ENCODE results near the gene HTRA3.

Gene HTRA3

DNA sequence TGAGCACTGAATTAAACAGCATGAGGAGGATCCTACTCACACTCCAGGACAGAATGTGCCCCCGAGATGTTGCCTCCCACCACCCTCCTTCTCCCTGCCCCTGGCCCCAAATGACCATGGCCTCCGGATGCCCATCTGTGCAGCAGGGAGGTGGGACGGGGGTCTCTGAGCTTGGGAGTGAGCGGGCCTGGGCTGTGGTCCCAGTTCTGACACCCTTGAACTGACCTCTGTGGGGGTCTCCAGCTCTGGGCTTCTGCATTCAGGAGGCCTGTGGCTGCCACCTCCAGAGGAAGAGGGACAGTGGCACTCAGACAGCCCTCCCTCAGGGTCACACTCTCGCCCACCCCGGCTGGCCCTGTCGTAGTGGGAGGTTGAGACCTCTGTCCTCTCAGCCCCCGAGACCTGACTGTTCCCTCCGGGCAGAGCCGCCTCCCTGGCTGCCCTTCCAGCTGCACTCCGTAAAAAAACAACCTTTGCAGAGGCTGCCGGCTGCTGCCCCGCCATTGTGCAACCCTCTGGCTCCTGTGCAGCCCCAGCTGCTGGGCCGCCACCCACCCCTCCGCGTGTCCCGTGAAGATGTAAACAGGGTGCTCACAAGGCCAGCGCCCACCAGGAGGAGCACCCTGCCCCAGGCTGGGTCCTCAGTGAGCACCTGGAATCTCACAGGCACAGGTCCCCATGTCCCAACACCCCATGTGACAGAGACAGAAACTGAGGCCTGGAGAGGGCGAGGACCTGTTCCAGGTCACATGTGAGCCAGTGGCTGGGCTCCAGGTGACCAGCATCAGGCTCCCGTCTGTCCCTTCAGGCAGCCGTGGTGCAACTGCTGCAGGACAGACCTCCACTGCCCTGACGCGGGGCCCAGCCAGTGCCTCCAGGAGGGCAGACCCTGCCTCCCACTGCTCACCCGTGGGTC lies 39.6 kb downstream of the HTRA3 start:
- DNase-seq (ENCODE audit: low read depth): no peak

DNA sequence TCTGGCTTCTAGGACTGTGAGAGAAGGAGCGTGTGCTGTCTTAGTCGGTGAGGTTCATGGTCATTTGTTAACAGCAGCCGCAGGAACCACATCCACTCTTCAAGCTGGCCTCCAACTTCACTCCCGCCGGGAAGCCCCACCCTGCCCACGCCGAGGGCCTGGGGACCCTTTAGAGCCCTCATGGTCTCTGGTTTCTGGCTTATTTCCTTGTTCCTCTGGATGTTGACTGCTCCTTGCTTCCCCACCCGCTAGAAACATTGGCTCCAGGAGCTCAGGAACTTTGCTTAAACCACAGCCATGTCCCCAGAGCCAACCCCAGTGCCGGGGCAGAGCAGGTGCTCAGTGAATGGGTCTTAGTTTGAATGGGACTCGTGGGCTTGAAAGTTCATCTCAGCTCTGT lies 40.8 kb downstream of the HTRA3 start:
- DNase-seq (ENCODE audit: low read depth): no peak

DNA sequence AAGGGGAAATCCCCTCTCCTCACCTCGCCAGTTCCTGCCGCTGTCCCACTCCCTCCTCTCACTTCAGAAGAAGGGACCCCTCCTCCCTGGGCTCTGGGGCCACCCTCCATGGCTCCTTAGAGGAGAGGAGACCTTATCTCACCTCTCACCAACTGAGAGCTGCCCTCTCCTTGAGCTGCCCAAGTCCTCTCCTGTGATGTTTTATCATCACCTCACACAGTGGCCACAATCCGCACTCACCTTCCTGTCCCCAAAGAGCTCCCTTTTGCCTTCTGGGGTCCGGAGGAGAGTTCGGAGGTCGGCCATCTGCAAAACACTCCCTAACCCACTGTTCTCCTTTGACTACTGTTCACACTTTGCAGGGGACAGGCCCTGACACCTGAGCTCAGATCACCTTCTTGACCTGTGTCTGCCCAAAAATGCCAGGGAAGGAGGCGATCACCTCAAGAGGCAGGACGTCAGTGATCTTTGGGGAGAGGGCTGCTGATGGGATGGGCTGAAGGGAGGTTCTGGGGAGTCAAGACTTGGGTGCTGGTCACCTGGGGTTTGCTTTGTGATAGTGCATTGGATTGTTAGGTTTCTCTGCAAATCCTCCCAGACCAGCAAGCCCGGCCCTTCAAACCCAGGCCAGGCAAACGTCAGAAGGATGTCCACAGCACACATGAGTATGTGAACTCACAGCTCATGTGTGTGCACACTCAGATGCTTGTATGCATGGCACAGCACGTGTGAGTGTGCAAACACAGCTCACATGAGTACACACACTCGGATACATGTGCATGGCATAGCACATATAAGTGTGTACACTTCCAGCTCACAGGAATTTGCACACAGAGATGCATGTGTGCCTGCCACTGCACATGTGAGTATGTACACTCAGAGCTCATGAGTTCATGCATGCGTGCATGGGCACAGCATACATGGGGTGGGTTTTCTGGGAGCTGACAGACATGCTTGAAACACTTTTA lies 41.8 kb downstream of the HTRA3 start:
- no peak for DNase-seq (ENCODE audit: low read depth)

DNA sequence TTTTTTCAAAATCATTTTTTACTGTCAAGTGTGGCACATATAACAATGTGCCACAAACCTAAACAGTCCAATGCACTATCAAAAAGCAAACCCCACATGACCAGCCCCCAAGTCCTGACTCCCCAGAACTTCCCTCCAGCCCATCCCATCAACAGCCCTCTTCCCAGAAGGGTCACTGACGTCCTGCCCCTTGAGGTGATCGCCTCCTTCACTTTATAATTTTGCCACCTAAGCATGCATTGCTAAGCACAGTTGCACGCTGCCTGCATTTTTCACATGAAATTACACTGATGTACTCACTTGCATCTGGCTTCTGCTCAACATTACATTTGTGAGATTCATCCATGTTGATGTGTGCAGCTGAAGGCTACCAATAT lies 42.5 kb downstream of the HTRA3 start:
- DNase-seq (ENCODE audit: low read depth): no peak

DNA sequence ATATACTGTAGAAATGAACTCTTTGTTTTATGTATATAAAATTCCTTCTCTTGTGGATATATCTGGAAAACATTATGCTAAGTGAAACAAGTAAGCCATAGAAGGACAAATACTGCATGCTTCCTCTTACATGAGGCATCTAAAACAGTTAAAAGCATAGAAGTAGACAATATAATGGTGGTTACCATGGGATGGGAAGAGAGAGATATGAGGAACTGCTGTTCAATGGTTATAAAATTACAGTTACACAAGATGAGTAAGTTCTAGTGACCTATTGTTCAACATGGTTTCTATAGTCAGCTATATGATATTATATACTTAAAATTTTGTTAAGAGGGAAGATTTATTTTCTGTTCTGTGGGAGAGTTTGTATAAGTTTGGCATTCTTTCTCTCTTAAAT lies 43.4 kb downstream of the HTRA3 start:
- DNase-seq (ENCODE audit: low read depth): no peak

DNA sequence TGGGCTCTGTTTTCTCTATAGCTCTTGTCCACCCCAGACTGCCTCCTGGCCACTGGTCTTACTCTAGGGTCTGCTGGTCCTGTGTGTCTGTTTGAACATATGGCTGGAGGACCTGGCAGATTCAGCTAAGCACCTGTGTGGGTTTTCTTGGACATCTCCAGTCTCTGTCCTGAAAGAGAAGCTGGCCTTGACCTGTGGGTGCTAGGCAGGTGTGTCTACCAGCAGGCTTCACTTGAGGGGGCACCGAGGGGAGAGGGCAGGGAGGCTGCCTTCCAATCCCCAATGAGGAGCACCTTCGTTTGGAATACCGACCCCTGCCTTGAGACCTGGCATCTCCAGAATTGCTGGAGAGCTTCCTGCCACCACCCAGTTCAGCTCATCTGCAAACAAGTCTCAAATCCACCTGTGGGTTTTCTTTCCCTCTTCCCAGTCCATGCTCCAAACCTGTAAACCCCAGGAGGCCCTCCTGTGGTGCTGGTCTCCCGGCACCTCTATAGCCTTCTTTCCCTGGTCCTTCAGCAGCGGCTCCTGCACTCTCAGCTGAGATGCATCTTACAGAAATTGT lies 45.2 kb downstream of the HTRA3 start:
- no peak for DNase-seq (ENCODE audit: low read depth)

DNA sequence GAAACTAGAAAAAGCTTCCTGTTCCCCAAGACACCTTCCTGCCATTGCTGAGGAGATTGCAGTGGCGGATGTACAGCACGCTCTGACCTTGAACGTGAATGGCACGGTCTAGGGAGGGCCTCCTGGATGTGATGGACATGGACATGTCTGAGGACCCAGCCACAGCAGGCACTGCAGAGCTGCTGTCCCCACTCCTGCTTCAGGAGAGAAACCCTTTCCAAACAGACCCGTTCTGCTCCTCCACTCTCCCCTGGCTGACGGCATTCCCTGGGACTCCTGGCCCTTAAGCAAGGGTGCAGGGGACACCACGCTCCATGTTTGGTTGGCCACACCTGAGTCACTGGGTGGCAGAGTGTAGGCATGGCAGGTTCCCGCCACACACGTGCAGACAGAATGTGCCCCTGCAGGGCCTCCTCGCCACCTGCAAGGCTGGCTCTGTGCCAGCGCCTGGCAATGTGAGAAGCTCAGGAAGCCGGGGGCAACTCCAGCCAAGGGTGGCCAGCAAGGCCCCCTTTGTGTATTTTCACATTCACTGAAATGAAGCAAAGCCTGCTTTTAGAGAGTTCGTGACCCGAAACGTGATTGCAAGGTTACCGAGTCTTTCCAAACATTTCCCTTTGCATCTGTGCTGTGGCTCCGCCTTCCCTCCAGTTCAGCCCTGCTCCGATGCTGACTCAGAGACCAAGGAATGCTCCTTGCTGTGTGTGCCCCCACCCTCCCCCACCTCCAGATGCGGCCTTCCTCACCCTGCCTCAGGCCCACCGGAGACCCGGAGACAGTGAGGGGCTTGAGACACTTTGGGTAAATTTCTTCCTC lies 46.1 kb downstream of the HTRA3 start:
- no peak for DNase-seq (ENCODE audit: low read depth)

DNA sequence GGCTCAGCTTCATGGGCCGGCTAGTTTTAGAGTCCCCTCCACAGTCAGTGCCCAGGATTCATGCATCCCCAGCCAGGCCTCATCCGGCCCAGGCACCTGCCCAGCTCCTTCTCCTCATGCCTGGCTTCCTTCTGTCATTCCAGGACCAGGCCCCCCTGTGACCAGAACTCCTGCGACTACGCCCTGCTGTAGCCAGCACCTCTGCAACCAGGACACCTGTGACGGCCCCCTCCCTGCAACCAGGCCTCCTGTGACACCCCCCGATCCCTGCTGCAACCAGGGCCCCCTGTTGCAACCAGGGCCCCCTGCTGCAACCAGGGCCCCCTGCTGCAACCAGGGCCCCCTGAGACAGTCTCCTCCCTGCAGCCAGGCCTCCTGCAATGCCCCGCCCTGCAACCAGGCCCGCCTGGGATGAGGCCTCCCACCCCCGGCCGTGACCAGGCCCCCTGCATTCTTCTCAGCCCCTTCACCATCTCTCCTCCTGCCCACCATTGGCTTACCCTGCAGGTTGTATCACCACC lies 46.8 kb downstream of the HTRA3 start:
- DNase-seq (ENCODE audit: low read depth): no peak

DNA sequence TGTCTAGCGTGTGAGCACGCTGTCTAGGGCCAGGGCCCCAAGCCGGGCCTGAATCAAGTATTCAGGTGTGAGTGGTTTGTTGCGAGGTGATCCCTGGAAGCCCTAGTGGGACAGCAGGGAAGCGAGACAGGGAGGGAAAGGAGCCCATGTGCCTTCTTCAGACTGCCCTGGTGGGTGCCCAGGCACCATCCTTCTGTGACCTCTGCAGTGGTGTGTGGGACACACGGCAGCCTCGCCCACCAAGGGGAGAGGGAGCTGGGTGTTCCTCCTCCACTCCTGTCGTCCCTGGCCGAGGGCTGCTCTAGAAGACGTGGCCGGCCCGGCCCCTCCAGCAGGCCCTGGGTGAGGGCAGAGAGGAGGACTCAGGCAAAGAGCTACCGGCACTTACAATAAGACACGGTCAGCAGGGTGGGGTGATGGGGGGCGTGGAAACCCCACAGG lies 47.4 kb downstream of the HTRA3 start:
- no peak for DNase-seq (ENCODE audit: low read depth)

DNA sequence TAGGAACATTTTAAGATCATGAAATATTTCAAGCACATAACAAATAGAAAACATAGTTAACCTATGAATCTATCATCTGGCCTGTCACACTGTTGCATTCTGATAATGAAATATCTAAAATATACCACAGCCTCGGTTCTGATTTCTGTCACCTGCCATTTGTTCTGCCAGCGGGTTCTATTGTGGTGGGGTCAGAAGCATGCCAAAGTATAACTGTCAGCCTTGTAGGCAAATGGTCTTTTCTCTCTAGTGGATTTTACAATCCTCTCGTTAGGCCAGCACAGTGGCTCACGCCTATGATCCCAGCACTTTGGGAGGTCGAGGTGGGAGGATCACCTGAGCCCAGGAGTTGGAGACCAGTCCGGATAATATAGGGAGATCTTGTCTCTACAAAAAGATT lies 47.9 kb downstream of the HTRA3 start:
- DNase-seq (ENCODE audit: low read depth): no peak

DNA sequence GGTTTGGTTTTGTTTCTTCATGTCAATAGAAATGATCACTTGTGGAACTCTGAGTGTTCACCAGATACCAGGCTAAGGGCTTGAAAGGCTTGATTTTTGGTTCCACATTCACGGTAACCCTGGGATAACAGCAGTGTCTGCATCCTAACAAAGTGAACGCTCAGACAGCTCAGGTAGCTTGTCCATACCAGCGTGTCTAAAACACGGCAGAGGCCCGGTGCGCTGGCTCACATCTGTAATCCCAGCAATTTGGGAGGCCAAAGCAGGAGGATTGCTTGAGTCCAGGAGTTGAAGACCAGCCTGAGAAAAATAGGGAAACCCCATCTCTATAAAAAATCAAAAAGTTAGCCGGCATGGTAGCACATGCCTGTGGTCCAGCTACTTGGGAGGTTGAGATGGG lies 49.0 kb downstream of the HTRA3 start:
- no peak for DNase-seq (ENCODE audit: low read depth)

DNA sequence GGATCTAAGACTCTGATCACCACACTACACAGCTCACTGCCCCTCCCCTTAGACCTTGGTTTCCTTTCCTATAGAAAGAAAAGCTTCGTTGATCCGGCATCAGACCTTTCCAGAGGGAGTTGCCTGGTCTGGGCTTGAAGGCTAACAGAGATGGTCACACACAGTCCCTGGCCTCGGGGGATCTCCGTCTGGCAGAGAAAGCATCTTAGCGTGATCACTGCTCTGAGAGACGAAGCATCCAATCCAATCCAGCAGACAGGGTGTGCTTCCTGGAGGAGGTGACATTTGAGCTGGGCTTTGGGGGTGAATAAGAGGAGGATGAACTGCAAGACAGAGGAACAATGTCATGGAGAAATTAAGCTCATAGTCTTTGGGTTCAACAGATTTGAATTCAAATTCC lies 49.5 kb downstream of the HTRA3 start:
- no peak for DNase-seq (ENCODE audit: low read depth)

DNA sequence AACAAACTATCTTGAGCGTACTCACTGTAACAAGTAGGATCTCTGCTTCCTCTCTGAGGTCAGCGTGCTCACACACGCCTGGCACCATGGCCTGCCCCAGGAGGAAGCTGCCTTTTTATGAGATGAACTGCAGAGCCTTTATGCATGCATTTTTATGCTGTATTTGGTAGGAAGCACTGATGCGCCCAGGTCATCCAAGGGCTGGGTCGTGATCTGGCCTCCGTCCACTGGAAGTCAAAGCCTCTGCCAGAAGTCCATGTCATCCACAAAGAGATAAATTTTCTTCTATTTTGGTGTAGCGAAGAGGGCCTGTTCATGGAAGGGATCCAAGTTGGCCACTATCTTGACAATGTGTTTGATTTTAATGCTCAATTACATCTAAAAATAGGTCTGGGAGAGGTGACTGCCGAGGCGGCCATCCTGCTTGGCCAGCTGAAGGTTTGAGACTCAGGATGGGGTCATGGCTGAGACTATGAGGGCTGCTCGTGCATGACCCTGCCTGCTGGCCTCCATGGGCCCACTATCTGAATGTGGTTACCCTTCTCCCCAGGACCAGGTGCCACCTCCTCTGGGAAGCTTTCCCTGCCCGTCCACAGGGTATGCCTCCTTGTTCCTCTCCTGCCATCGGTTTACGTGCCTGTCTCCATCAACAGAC lies 50.3 kb downstream of the HTRA3 start:
- no peak for DNase-seq (ENCODE audit: low read depth)

DNA sequence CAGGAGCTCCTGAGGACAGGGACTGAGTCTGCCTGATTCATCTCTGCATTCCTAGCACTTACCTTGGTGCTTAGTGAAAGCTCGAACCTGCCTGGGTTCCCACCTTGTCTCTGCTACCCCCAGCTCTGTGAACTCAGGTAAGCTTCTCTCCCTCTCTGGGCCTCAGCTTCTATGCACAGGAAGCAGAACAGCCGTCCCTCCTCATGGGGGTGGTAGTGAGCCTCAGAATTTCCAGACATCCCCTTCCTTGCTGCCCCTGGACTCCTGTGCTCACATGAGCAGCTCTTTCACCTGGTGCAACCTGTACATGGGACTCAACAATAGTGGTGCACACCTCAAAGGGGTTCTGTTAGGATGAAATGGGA lies 50.8 kb downstream of the HTRA3 start:
- DNase-seq (ENCODE audit: low read depth): no peak

DNA sequence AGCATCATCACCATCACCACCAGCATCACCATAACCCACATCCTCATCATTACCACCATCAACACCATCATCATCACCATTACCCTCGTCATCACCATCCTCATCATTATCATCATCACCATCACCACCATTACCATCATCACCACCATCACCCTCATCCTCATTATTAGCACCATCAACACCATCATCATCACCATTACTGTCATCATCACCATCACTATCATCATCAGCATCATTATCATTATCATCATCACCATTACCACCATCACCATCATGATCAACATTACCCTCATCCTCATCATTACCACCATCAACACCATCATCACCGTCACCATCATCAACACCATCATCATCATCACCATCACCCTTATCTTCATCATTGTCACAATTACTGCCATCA lies 51.7 kb downstream of the HTRA3 start:
- DNase-seq (ENCODE audit: low read depth): no peak

DNA sequence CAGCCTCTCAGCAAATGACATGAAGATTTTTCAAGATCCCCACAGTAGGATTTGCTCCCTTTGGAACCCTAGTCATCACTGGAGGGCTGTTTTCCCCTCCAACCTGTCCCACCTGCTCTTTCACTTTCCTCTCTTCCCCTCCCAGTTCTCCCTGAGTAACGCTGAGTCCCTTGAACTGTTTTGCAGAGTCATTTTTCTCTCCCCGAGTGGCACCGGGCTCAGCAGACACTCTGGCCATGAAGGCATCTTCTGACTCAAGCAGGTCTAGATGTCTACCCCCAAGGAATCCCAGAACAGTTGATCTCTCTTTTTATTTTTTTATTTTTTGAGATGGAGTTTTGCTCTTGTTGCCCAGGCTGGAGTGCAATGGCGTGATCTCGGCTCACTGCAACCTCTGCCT lies 52.2 kb downstream of the HTRA3 start:
- DNase-seq (ENCODE audit: low read depth): no peak

DNA sequence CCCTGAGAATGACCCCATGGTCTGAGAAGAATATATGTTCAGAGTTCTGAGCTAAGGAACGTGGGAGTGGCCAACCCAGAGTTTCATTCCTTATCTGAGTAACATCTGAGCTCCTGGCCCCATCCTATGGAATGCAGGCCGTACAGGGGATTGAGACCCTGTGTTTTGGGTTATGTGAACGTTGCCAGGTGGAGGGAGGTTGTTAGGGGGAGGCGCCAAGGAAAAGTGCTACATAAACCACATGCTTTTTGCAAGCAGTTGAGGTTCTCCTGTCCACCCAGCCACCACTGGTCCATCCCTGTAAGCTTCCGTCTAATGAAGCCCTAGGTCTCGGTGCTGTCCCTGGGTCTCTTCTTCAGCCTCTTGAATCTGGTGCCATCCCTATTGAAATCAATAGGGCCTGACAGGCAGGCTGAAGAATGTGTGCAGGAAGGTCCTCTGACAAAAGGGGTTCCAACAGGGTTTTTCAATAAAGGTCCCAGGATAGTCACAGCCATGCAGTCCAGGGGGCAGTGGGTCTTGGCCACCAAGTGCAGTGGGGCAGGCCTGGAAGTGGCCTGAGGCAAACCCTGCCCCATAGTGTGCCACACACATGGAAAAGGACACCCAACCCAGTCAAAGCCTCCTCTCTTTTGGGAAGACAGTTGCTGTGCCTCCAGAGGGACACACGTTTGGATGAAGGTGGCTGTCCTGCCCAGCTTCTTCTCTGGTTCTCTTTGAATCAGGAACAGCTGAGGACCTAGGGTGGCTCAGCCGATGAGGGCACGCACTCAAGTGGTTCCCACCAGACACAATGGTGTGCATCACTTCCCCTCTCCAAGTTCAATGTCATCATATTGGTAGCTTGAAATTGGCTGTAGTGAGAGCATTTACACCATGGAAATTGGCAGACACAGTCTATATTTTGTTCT lies 53.5 kb downstream of the HTRA3 start:
- DNase-seq (ENCODE audit: low read depth): no peak

DNA sequence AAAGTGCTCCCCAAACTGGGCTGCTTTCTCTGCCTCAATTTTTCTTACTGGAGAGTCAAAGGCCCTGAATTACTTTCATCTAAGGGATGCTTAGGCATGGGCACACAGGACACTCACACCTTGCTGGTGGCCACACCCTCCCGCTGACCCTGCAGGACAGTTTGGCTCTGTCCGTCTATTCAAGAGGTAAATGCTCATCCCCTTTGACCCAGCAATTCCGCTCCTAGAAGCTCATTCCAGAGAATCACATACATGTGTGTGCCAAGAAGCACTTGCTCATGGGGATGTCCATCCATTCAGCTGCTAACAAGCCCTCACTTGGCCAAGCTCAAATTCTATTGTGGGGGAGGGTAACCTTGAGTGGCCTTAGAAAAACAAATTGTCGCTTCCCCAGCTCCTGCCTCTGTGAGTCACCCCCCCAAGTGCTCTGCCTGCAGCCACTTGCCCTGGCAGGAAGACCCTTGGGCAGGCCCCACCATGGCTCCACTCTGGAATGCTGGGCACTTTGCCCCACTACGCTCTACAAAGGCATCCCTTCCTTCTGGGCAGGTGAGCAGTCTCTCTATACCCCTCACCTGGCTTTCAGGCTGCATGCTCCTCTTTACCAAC lies 54.5 kb downstream of the HTRA3 start:
- no peak for DNase-seq (ENCODE audit: low read depth)

DNA sequence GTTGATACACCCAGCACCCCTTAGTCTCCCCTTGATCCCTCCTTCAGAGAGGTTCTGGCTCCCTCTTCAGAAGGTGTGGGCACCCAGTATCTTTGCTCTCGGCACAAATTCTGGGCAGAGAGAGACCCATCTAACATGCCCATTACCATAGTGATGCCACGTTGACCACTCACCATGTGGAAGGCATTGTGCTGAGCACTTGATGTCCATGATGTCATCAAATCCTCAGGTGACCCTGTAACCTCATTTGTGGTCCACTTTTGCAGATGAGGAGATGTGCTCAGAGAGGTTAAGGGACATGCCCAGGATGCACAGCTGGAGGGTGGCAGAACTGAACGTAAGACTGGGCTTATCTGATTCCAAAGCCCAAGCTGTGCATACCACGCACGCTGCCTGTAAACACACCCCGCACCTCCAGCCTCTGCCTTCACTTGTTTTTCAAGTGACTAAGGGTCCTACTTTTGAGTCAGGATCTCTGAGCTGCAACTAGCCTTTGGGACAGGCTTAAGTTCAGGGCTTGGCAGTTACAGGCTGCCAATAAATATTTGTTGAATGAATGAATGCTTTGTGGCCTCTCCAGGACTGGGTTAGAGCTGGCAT lies 55.2 kb downstream of the HTRA3 start:
- no peak for DNase-seq (ENCODE audit: low read depth)
